HG03196 (cell line): ENCODE results near the gene KRT80.

Experiments used
- ATAC-seq: cut with Tn5 transposase; IDR thresholded peaks from one replicate; pipeline ENCODE4 v1.9.1; 2021; ENCODE audit not compliant: unreplicated experiment

KRT80 gene

DNA sequence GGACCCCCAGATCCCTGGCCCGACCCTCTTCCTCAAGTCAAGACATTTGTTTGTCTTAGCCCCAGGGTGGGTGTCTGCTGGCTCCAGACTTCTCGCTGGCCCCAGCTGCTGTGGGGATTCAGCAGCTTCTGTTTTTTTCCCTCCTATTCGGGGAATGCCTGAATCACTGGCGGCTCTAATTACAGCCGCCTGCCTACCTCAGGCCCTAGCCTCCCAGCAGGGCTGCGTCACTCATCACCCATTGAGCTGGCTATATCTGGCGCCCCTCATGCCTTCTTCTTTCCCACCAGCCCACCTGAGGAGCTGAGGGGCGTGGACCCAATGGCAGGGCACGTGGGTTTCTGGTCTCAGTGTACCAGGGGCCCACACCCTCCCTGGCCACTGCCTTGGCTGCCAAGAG lies 10.1 kb downstream of the KRT80 start:
- ATAC-seq, result no peak

DNA sequence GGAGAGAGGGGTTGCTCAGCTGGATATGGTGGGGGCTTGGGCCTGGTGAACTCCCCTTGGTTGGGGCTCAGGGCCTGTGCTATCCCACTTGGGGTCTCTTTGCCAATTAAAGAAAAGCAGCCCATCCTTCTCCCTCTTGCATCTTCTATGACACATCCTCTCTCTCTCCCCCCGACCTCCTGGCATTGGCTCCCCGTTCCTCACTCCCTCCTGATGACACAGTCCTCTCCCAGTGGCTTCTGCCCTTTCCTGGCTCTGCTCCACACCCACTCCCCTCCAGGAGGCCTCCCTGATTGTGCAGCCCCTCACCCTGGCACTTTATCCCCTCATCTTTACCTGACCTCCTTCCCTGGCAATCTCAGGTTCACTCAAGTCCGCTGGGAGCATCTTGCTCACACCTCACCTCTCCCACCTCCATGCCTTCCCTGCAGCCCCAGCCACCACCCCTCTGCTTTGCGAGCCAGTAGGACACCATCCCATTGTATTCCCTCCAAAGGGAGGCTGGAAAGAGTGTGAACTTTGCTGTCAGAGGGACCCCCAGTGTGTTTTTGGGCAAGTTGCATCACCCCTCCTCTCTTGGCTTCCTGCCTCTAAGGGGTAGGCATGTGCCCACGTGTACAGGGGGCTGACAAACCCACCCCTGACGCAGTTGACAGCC lies 10.7 kb downstream of the KRT80 start:
- no peak for ATAC-seq

DNA sequence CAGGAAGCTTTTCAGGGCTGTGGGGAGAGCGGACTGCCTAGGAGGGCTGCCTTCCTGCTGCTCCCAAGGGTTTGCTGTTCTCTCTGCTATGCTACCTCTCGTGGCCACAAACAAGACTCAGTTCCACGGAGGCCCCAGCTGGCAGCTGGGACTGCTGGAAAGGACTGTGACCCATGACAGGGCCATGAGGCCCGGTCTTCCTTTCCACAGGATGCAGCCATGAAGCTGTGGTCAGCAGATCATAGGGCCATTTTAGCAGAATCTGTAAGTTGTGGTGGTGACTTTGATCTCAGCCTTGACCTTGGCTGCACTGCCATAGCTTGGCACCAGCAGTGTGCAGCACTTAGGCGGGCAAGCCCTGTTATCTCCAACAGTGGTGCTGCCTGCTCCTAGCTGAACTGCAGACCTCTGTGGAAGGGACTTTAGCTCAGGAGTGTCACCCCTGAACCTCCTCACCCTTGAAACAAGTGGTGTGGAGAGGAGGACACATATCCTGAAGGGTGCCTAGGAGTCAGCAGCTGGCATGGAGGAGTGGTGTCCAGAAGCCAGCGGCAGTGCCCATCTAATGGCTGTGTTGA lies 12.3 kb downstream of the KRT80 start:
- no peak for ATAC-seq

DNA sequence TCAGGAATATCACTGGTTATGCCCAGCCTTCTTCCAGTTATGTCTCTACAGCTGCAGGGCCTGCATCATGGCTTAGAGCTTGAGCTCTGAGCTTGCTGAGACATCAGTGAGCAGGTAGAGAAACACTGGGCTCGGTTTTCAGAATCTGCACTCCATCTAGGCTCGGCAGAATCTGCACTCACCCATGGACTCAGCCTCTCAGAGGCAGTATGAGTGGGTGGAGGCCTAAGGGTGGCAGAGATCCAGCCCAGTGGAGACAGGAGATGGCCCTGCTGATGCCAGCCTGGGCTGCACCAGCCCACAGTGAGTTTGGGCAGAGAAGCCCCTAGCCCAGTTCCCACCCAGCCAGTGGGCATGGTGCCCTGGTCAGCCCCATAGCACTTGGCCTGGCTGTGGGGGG lies 12.8 kb downstream of the KRT80 start:
- ATAC-seq, result no peak

DNA sequence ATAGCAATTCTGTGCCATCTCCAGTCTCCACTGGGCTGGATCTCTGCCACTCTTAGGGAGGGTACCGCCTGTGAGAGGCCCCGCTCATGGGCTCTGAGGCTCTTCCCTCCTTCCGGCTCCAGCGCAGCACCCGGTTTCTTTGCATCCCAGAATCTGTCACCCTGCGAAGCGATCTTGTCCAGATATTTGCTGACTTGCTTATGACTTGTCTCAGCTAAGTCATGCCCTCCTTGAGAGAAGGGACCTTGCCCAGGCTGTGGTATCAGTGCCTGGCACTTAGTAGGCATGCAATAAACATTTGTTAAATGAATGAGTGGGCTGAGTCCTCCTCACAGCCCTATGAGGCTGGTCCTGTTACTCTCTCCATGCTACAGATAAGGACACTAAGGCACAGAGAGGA lies 13.4 kb downstream of the KRT80 start:
- no peak for ATAC-seq

DNA sequence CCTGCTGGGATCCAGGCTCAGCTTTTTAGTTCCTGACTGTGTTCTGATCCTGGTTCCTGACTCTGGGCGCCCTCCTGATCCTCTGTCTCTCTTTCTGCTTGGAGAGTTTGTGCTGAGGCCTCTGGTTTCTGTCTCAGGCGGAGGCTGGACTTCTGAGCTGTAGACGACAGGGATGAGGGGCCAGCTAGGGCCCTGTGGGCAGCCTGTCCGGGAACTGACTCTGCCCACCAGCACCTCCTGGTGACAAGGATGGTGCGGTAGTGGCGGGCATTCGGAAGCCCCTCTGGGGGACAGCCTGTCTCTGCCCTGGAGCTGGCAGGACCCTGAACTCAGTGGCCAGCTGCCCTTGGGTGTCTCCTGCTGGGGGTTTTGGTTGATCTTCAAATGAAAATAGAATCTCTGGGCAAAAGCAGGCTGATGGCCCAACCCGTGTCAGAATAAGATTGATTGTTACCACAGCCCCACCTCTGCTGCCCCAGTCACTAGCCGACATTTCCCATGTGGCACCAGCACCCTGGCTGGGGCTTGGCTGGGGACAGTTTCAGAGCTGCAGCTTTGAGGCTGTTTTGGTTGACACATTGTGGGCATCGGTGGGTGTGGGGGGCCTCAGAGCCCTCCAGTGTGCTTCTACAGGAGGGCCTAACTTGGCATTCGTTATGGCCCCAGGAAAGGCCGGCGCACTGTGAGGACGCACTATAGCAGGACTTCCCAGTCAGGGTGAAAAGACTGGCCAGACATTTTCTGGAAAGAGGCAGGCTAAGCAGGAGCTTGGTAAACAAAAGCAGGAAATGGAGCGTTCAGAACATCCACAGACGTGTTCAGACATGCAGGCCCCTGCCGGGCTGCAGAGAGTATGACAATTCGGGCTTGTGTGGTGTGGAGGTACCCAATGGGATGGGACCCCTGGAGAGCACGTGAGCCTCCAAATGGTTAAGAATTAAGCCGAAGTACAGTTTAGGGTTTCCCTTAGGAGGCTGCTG lies 16.2 kb downstream of the KRT80 start:
- no peak for ATAC-seq

DNA sequence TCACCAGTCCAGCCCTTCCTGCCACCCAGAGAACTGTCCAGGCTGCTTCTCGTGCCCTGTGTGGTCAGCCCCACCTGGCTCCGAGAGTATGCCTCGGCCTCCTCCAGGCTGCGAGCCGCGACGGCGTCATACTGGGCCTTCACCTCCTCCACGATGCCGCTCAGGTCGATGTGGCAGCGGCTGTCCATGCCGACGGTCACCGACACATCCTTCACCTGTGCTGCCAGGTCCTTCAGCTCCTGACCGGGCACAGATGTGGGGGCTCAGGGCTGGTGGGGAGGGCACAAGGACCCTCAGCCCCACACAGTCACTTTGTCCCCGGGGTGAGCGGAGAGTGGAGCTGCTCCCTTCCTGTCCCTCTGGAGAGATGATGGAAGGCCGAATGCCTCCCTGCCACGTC lies 18.3 kb downstream of the KRT80 start:
- no peak for ATAC-seq

DNA sequence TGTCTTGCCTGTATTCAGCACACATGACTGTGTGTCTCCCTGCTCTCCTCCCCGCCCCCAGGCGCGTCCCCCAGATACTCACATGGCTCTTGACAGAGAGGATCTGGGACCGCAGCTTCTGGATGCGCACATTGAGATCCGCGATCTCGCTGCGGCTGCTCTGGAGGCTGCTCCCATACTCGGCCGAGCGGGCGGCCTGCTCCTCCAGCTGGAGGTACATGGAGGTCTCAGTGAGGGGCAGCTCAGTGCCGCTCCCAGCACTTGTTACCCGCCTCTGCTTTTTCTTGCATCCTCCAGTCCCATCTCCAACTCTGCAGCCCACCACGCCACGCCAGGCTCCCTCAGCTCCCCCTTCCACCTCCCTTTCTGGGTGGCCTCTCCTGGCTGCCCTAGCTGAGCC lies 18.9 kb downstream of the KRT80 start:
- no peak for ATAC-seq

DNA sequence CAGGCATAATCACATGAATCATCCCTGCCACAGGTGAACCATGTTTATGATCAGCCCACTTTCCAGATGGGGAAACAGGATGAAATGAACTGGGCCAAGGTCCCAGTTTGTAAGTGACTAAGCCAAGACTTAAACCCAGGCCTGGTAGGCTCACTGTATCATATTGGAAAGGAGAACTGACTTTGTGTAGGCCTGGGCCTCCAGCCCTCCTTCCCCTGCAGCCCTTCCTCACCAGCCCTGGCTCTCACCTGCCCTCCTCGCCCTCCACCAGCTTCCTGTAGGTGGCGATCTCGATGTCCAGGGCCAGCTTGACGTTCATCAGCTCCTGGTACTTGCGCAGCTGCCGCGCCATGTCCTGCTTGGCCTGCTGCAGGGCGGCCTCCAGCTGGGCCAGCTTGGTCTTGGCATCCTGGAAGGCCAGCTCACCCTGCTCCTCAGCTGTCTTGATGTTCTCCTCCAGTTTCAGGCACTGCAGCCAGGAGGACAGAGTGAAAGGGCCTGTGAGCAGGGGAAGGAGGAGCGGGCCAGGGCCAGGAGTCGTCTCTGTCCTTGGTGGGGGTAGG lies 19.8 kb downstream of the KRT80 start:
- no peak for ATAC-seq

DNA sequence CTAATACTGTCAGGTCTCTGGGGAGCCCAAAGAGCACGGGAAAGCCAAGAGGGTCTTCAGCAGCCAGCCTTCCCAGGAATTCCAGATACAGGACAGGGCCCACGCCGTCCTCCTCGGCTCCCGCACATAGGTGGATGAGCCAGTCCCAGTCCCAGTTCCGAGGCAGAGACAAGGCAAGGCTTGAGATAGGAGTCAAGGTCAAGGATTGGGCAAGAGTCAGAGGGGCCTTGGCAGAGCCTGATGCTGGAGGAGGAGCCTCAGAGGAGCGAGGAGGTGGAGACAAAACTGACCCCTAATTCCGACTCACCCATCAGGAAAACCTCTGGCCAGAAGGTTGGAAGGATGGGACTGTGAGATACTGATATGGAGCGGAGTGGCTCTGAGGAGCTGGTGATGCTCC lies 21.0 kb downstream of the KRT80 start:
- no peak for ATAC-seq

DNA sequence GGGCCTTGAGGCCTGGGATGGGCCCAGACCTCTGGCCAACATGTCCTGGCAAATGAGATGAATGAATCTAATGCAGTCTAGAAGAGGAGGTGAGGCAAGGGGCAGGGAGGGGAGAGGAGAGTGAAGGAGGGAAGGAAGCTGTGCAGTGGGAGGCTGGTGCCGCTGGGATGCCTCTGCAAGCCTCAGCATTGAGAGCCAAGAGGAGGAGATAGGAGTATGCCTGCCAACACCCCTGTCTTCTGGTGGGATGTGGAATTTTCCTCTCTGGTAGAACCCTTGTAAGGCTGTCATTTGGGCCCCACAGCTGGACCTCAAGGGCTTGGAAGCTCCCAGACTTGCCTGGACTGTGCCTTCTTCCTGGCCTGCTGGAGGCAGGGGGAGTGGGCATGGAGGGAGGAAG lies 21.9 kb downstream of the KRT80 start:
- ATAC-seq, result no peak

DNA sequence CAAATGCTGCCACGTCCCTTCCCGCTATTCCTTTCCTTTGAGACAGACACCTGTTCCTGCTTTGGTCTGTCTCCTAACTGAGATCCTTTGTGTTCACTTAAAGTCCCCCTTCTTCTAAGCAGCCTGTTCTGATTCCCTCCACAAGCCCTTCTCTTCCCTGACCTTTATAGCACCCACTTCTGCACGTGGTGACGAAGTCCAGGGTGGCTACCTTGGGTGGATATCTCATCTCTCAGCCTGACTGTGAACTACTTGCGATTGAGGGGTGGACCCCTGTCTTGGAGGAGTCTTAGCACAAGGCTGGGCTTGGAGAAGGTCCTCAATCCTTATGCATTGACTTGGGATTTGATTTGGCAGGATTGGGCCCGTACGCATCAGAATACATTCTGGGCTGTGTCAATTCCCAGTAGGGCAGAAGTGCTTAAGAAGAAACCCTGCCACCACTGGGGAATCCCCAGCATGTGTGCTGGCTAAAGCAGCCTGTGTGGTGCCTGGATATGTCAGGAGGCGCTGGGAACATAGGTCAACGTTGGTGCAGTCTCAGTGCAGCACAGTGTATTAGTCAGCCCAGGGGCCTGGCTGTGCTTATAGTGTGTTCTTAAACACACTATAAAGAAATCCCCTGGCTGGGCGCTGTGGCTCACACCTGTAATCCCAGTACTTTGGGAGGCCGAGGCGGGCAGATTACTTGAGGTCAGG lies 23.6 kb downstream of the KRT80 start:
- no peak for ATAC-seq

DNA sequence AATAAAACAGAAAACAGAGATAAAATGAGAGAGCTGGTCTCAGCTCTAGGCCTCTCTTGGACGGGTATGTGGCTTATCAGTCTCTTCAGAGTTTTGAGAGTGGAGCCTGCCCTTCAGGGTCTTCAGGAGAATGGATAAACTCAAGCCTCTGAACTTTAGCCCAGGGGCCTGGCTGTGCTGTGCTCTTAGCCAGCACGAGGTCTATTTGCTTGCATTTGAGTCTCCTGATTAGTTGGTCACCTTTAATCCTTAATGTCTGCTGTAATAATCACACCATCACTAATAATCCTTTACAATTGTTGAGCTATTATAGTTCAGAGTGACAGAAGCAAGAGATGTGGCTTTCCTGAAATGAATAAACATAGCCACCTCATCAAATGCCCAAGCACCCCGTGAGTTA lies 24.3 kb downstream of the KRT80 start:
- no peak for ATAC-seq

DNA sequence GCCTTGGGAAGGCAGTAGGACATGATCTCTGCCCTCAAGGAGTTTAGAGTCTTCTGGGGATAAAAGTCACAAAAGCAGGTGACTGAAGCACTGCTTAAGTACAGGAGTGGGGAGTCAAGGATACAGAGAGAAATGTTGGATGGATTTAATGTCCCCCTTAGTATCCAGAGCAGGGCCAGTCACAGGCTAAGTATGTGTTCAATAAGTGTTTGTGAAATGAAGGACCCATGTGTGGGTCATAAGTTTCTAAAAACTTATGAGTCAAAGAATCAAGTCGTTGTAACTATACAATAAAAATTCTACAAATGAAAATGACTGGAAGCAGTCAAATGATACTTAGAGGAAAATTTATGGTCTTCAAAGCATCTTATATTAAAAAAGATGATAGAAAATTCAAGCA lies 25.1 kb downstream of the KRT80 start:
- ATAC-seq, result no peak

DNA sequence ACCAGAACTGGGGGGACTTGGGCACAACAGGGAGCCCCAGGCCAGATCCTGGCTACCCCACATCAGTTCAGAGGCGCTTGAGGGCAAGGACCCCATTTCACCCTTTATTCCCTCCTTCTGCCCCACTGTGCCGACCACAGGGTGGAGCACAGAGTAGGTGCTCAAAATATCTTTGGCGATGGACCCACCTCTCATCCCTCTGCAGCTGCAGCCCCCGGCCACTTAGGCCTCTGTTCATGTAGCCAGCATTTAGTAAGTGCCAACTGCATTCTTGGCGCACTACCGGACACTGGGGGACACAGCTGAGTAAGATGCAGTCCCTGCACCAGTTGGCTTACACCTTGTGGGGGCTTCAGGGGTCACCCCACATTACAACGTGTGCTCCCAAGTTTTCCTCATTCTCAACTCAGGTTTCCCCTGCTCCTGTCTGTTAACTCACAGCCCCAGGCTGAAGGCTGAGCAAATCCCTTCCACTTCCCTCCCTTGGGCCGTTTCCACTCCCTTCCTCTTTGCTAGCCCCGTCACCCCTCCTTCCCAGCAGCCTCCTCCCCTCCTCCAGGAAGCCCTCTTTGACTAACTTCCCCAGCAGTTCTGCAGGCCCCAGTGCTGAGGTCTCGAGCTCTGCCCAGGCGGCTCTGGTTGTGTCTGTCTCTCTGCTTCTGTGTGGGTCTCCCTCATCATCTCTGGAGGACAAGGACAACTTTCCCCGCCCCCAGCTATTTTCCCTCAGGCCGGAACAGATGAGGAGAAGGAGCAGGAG lies 26.5 kb downstream of the KRT80 start:
- no peak for ATAC-seq

DNA sequence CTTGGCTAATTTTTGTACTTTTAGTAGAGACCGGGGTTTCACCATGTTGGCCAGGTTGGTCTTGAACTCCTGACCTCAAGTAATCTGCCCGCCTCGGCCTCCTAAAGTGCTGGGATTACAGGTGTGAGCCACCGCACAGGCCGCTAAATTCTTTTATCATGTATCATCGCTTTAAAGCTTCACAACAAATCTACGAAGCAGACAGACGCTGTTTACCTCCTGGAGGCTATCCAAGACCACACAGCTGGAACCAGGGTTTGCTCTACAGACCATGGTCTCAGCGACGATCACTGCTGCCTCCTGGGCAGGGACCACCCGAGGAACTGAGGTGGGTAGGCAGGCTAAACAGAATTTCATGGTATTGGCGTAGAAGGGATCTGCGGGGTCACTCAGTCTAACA lies 27.2 kb downstream of the KRT80 start:
- no peak for ATAC-seq

DNA sequence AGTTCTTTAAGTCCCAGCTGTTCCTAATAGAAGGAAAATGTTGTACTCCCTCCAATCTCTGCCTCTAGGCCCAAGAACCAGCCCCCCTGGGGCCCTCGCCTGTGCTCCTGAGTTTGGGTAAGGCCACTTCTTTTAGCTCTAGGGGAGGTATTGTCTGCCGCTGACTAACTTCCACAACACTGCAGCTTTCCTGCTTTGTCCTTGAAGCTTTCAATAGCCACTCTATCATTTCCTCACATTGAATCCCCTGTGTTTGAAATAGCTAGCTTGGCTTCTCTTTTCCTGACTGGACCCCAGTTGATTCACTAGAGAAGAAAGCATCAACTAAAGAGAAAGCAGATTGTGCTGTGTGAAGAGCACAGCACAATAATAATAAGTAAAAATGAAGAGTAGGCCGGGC lies 28.8 kb downstream of the KRT80 start:
- ATAC-seq, result no peak

DNA sequence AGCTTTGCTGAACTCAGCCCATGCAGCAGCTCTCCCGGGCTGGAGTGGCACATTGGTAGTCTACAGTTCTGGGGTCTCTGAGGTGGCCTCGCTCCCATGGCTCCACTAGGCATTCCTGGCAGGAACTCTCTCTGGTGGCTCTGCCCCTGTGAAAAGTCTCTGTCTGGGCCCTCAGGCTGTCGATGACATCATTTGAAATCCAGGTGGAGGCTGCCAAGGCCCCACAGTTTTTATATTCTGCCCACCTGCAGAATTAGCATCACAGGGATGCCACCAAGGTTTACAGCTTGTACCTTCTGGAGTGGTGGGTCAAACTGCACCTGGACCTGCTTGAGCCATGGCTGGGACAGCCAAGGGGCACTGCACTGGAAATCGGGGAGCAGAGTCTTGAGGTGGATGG lies 31.6 kb downstream of the KRT80 start:
- no peak for ATAC-seq

DNA sequence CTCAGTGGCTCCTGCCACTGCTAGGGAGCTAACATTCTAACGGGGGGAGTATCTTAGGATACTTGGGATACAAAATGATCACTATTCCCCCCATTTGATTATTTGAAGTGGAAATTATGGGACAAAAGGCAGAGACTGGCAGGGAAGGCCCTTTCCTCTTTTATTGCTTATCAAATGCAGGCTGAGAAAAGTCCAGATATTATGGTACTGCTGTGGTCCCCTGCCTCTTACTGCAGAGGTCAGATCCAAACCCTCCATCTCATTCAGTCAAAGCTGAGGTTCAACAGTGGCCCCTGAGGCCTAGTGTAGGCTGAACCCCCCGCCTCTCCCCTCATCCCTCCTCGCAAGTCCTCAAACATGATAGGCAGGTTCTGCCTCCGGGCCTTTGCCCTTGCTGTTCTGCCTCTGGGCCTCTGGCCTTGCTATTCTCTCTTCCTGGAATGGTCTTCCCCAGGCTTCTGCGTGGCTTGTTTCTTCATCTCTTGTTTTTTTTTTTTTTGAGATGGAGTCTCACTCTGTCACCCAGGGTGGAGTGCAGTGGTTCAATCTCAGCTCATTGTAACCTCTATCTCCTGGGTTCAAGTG lies 34.2 kb downstream of the KRT80 start:
- ATAC-seq, result no peak
